Upper lobe of right lung (tissue), 1 donor: ENCODE measurements around the gene RAP2B. TPM values are rescaled to one million over a fixed set of nuclear protein-coding genes. Genes with fewer than 3 reads are reported as not detected.

Experiments used
- ATAC-seq: fragments of 200-7000 bp; cut with Tn5 transposase; one replicate; pipeline ENCODE4 v1.9.1; 2020; ENCODE audit warnings: mild to moderate bottlenecking, moderate library complexity
- DNase-seq: peaks from one replicate; pipeline ENCODE4 v3.0.0-alpha.2; 2020
- H3K27ac ChIP-seq: fragments of 200-600 bp; one replicate; pipeline ENCODE4 v1.8.0; 2022
- H3K27me3 ChIP-seq: fragments of 200-600 bp; one replicate; pipeline ENCODE4 v1.8.0; 2022; ENCODE audit warnings: mild to moderate bottlenecking
- H3K36me3 ChIP-seq: fragments of 200-600 bp; one replicate; pipeline ENCODE4 v1.8.0; 2022
- H3K4me1 ChIP-seq: fragments of 200-600 bp; one replicate; pipeline ENCODE4 v1.8.0; 2022
- H3K4me3 ChIP-seq: fragments of 200-600 bp; one replicate; pipeline ENCODE4 v1.8.0; 2022; ENCODE audit warnings: mild to moderate bottlenecking
- H3K9me3 ChIP-seq: fragments of 200-600 bp; one replicate; pipeline ENCODE4 v1.8.0; 2022
- intact Hi-C: fragments of 100-400 bp; cut with DNase I; formaldehyde crosslinking; loops from one replicate; pipeline ENCODE4 v1.11.0; 2022
- total RNA-seq: library from RNA; stranded (reverse); fragmentation: NEBNext Ultra II Directional; extraction: Animal tissue kit (Norgen Biotek cat#: 25700); gene quantifications from one replicate; pipeline ENCODE4 v1.2.1, GENCODE V29; 2021
- TF ChIP-seq, protein P1 (sequence below): fragments of 200-600 bp; IDR thresholded peaks from one replicate; pipeline ENCODE4 v1.8.0; 2022; ENCODE audit warnings: antibody characterized with exemption
- donor health status: DM: no; HTN: yes; CAD: no; lungs with severe emphysema.

RAP2B gene
- total RNA-seq, 1 donor from 2014 or later, result 17.9 TPM

DNA sequence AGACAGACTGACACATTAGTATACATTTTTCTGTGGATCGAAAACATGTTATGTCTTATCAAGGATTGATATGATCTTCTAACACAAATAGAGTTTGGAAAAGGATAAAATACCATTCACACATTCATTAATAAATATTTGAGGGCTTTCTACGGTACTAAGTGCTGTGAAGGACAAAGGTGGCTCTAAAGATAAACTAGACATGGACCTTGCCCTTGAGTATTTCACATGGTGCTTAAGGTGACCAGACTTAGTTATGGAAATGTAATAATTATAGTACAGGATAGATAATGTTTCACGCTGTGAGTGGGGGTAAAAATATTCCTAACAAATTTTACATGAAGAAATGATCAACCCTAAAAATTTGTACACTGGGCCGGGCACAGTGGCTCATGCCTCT, 3.8 kb upstream of the RAP2B start:
- TF ChIP-seq, protein P1, sequence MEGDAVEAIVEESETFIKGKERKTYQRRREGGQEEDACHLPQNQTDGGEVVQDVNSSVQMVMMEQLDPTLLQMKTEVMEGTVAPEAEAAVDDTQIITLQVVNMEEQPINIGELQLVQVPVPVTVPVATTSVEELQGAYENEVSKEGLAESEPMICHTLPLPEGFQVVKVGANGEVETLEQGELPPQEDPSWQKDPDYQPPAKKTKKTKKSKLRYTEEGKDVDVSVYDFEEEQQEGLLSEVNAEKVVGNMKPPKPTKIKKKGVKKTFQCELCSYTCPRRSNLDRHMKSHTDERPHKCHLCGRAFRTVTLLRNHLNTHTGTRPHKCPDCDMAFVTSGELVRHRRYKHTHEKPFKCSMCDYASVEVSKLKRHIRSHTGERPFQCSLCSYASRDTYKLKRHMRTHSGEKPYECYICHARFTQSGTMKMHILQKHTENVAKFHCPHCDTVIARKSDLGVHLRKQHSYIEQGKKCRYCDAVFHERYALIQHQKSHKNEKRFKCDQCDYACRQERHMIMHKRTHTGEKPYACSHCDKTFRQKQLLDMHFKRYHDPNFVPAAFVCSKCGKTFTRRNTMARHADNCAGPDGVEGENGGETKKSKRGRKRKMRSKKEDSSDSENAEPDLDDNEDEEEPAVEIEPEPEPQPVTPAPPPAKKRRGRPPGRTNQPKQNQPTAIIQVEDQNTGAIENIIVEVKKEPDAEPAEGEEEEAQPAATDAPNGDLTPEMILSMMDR, result no peak
- Histone ChIP-seq H3K4me3 (no peak overlapping the region), H3K27me3 (no peaks in the 10 kb centered on the region), H3K36me3 (no peaks in the 10 kb centered on the region), H3K27ac (no peak overlapping the region), H3K4me1 (no peaks in the 10 kb centered on the region), H3K9me3 (no peaks in the 10 kb centered on the region)
- no peak for DNase-seq
- no peak for ATAC-seq
- intact Hi-C loops, result no loop called here

- Histone ChIP-seq H3K4me1 (no peaks in the 10 kb centered on the region), H3K27me3 (no peaks in the 10 kb centered on the region), H3K36me3 (no peaks in the 10 kb centered on the region), H3K4me3 (no peak overlapping the region), H3K9me3 (no peaks in the 10 kb centered on the region), H3K27ac (no peak overlapping the region)
- intact Hi-C loops, result no loop called here
- no peak for DNase-seq
- no peak for ATAC-seq
- TF ChIP-seq, protein P1, result no peak
Observed at GRCh38 chr3:153158961-153159735, 2.9 kb upstream of the RAP2B start.

DNA sequence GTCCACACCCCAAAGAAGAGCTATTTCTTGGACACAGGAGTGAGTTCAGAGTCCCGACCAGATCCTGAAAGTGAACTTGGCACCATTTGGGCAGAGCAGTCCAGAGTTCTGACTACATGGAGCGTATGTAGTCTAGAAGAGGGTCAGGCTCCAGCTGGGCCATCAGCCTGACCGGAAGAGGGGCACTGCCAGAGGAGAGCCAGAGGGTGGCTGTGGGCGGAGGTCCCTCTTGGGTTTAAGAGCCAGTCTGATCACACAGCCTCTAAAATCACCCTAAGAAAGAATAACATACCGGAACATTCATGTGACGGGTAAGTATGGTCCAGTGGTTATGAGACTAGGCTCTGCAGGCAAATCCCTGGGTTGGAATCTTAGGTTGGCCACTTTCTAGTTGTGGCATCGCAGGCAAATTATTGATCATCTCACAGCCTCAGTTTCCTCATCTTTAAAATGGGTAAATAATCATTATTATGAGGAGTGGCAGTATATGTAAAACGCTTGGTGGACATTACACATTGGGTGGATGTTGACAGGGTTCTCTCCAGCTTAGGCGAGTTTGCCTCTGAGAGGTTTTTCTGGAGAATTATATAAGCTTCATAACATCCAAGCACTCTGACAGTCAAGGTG, 2.1 kb upstream of the RAP2B start:
- Histone ChIP-seq H3K27ac (peak overlapping the region; percentile 92), H3K9me3 (no peaks in the 10 kb centered on the region), H3K4me1 (no peaks in the 10 kb centered on the region), H3K27me3 (no peaks in the 10 kb centered on the region), H3K36me3 (no peaks in the 10 kb centered on the region), H3K4me3 (peak overlapping the region; percentile 88)
- DNase-seq (no peak), ATAC-seq (no peak)
- intact Hi-C loops, result no loop called here
- TF ChIP-seq, protein P1, result no peak

DNA sequence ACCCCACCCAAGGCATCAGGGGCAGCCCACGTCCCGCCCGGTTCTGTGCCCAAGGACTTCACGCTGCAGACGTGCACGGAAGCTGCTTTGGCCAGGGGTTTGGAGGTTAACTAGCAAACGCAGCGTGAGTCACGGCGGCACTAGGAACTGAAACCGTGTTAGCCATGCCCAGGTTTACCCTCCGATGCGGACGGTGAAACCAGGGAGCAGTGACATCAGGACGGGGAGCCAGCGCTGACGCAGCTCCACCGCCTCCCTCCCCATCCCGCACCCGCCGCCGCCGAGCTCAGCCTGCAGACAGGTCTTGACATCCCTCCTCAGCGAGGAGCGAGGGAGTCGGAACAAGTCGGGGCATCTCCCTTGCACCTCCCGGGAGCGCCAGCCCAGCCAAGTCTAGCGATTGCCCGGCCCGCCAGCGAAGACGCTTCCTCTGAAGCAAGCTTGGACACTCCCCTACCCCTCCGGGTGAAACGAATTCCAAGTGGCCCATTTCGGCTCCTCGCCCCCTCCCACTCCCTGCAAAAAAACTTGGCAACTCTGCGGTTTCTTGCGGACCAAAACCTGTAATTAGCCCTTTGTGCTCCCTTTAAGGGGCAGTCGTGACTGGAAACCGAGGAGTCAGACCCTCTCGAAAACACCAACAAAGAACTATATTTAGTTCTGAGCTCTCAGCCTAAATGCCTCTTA, 1.4 kb upstream of the RAP2B start:
- DNase-seq, result peak; percentile 88

GRCh38 chr3:153161138-153161713, 800 bp upstream of the RAP2B start:
- peak overlapping the region; percentile 92 for H3K27ac ChIP-seq
- H3K9me3 ChIP-seq, result no peaks in the 10 kb centered on the region
- H3K27me3 ChIP-seq, result no peaks in the 10 kb centered on the region
- intact Hi-C loops, result no loop called here
- H3K4me1 ChIP-seq, result peaks cover 11% of the 10 kb centered on the region
- DNase-seq (peak; percentile 94), ATAC-seq (peak; percentile 86)
- TF ChIP-seq, protein P1, result no peak
- H3K4me3 ChIP-seq, result peak overlapping the region; percentile 88
- no peaks in the 10 kb centered on the region for H3K36me3 ChIP-seq

More for the DNA sequence above, 1.4 kb upstream of the RAP2B start:
- Histone ChIP-seq H3K4me1 (peaks cover 4% of the 10 kb centered on the region), H3K9me3 (no peaks in the 10 kb centered on the region), H3K27ac (peak overlapping the region; percentile 92), H3K36me3 (no peaks in the 10 kb centered on the region), H3K27me3 (no peaks in the 10 kb centered on the region), H3K4me3 (peak overlapping the region; percentile 88)
- intact Hi-C loops, result no loop called here
- peak; percentile 50 for ATAC-seq
- TF ChIP-seq, protein P1, result no peak
